SK-N-SH treated with all-trans-retinoic acid at 6 μM for 48 hours (cell line): ENCODE results near the gene PCSK5.

Experiments used
- ATAC-seq: fragments of 200-7000 bp; cut with Tn5 transposase; 3 replicates; pipeline ENCODE4 v1.9.1; 2020; ENCODE audit warnings: mild to moderate bottlenecking, moderate library complexity
- ARNTL ChIP-seq: fragments of 450-650 bp; formaldehyde crosslinking; IDR thresholded peaks from 2 replicates; pipeline ENCODE4 v1.5.0; 2020; ENCODE audit warnings: low read depth, mild to moderate bottlenecking, moderate library complexity, borderline replicate concordance
- BACH2 ChIP-seq: fragments of 250-450 bp; sonication (Bioruptor Pico); IDR thresholded peaks from 2 replicates; pipeline ENCODE4 v1.9.0; 2021; ENCODE audit warnings: mild to moderate bottlenecking, borderline replicate concordance
- CSDC2 ChIP-seq: fragments of 250-450 bp; sonication (Bioruptor Pico); IDR thresholded peaks from 2 replicates; pipeline ENCODE4 v1.5.0; 2020; ENCODE audit warnings: mild to moderate bottlenecking, moderate library complexity
- ESRRG ChIP-seq: fragments of 250-450 bp; sonication (Bioruptor Pico); IDR thresholded peaks from 2 replicates; pipeline ENCODE4 v1.6.1; 2021; ENCODE audit warnings: mild to moderate bottlenecking
- GLIS3 ChIP-seq: fragments of 250-450 bp; sonication (Bioruptor Pico); IDR thresholded peaks from 2 replicates; pipeline ENCODE4 v1.5.0; 2020; ENCODE audit warnings: mild to moderate bottlenecking, moderate library complexity
- ISL1 ChIP-seq: fragments of 250-450 bp; sonication (Bioruptor Pico); IDR thresholded peaks from 2 replicates; pipeline ENCODE4 v2.1.2; 2022; ENCODE audit warnings: mild to moderate bottlenecking, moderate library complexity
- OSR1 ChIP-seq: fragments of 250-450 bp; sonication (Bioruptor Pico); IDR thresholded peaks from 2 replicates; pipeline ENCODE4 v1.8.0; 2022; ENCODE audit warnings: moderate library complexity, mild to moderate bottlenecking, inconsistent platforms
- RARB ChIP-seq: fragments of 250-450 bp; sonication (Bioruptor Pico); IDR thresholded peaks from 2 replicates; pipeline ENCODE4 v1.8.0; 2021; ENCODE audit warnings: mild to moderate bottlenecking, moderate library complexity
- TCF4 ChIP-seq: fragments of 250-450 bp; sonication (Bioruptor Pico); IDR thresholded peaks from 2 replicates; pipeline ENCODE4 v1.8.0; 2021; ENCODE audit warnings: mild to moderate bottlenecking, moderate library complexity, borderline replicate concordance
- TOX ChIP-seq: fragments of 250-450 bp; sonication (Bioruptor Pico); IDR thresholded peaks from 2 replicates; pipeline ENCODE4 v1.8.0; 2021; ENCODE audit warnings: mild to moderate bottlenecking, moderate library complexity, borderline replicate concordance
- ZC3H10 ChIP-seq: fragments of 250-450 bp; sonication (Bioruptor Pico); IDR thresholded peaks from 2 replicates; pipeline ENCODE4 v1.5.1; 2021; ENCODE audit warnings: mild to moderate bottlenecking, moderate library complexity
- ZFP3 ChIP-seq: fragments of 250-450 bp; sonication (Bioruptor Pico); IDR thresholded peaks from 2 replicates; pipeline ENCODE4 v1.5.0; 2020; ENCODE audit warnings: mild to moderate bottlenecking, moderate library complexity
- ZFP30 ChIP-seq: fragments of 450-650 bp; formaldehyde crosslinking; IDR thresholded peaks from 2 replicates; pipeline ENCODE4 v1.5.0; 2022; ENCODE audit warnings: mild to moderate bottlenecking, moderate library complexity
- ZNF565 ChIP-seq: fragments of 450-650 bp; formaldehyde crosslinking; conservative IDR thresholded peaks from 2 replicates; pipeline ENCODE4 v1.5.0; 2020; ENCODE audit warnings: low read depth, mild to moderate bottlenecking, moderate library complexity
- ZNF70 ChIP-seq: fragments of 450-650 bp; formaldehyde crosslinking; IDR thresholded peaks from 2 replicates; pipeline ENCODE4 v1.5.0; 2020; ENCODE audit warnings: mild to moderate bottlenecking, moderate library complexity
- TF ChIP-seq, protein P1 (sequence below): fragments of 250-450 bp; sonication (Bioruptor Pico); IDR thresholded peaks from 2 replicates; pipeline ENCODE4 v1.5.1; 2020; ENCODE audit warnings: low read depth, mild to moderate bottlenecking, moderate library complexity
- TF ChIP-seq, protein P2 (sequence below): fragments of 250-450 bp; sonication (Bioruptor Pico); IDR thresholded peaks from 2 replicates; pipeline ENCODE4 v1.8.0; 2020; ENCODE audit warnings: mild to moderate bottlenecking, moderate library complexity, borderline replicate concordance
- TF ChIP-seq, protein P3 (sequence below): fragments of 250-450 bp; sonication (Bioruptor Pico); IDR thresholded peaks from 2 replicates; pipeline ENCODE4 v1.8.0; 2021; ENCODE audit warnings: low read depth, mild to moderate bottlenecking, moderate library complexity, borderline replicate concordance
- TF ChIP-seq, protein P4 (sequence below): fragments of 250-450 bp; sonication (Bioruptor Pico); IDR thresholded peaks from 2 replicates; pipeline ENCODE4 v1.5.1; 2021; ENCODE audit warnings: mild to moderate bottlenecking, moderate library complexity

Gene PCSK5

DNA sequence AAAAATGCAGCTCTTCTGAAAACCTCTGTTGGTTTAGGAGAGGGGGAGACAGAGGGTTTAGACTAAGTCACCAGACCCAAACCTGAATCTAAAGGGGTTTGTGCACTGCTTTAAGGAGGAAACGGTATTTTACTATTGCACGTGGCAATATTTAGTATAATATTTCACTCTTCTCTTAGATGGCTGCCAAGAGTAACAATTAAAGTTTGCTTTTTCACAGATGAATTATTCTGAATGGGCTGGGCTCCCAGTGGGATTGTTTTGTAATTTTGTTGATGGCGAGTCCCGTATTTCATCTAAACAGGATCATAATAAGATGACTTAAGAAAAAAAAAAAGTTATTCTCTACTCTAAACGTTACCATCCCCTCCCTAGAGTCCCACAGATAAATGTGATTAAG lies 245.4 kb downstream of the PCSK5 start:
- TF ChIP-seq GLIS3 (no peak), TCF4 (CRISPR knock-in tag) (no peak), ZFP30 (no peak), TOX (CRISPR knock-in tag) (no peak), BACH2 (no peak), ZC3H10 (CRISPR knock-in tag) (no peak), CSDC2 (CRISPR knock-in tag) (no peak), ZFP3 (CRISPR knock-in tag) (no peak), ZNF70 (no peak)
- TF ChIP-seq, protein P1, sequence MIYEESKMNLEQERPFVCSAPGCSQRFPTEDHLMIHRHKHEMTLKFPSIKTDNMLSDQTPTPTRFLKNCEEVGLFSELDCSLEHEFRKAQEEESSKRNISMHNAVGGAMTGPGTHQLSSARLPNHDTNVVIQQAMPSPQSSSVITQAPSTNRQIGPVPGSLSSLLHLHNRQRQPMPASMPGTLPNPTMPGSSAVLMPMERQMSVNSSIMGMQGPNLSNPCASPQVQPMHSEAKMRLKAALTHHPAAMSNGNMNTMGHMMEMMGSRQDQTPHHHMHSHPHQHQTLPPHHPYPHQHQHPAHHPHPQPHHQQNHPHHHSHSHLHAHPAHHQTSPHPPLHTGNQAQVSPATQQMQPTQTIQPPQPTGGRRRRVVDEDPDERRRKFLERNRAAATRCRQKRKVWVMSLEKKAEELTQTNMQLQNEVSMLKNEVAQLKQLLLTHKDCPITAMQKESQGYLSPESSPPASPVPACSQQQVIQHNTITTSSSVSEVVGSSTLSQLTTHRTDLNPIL (CRISPR knock-in tag), result no peak
- TF ChIP-seq, protein P2, sequence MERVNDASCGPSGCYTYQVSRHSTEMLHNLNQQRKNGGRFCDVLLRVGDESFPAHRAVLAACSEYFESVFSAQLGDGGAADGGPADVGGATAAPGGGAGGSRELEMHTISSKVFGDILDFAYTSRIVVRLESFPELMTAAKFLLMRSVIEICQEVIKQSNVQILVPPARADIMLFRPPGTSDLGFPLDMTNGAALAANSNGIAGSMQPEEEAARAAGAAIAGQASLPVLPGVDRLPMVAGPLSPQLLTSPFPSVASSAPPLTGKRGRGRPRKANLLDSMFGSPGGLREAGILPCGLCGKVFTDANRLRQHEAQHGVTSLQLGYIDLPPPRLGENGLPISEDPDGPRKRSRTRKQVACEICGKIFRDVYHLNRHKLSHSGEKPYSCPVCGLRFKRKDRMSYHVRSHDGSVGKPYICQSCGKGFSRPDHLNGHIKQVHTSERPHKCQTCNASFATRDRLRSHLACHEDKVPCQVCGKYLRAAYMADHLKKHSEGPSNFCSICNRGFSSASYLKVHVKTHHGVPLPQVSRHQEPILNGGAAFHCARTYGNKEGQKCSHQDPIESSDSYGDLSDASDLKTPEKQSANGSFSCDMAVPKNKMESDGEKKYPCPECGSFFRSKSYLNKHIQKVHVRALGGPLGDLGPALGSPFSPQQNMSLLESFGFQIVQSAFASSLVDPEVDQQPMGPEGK (CRISPR knock-in tag), result no peak
- no peak for ATAC-seq

DNA sequence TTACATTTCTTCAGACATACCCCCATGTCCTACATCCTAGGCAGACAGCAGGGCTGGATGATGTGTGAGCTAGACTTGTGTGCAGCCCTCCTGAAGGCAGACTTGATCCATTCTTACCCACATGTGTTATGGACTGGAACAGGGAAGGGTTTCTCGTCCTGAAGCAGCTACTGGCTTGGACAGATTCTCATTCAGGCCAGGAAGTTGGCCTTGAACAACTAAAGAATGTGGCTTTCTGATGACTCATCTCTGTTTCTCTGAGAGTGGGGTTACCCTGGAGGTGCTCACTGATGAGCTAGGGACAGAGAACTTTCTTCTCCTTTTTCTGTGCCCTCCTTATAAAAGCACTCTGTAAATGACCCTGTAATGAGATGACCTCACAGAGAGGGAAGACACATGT lies 246.5 kb downstream of the PCSK5 start:
- TF ChIP-seq, protein P3, sequence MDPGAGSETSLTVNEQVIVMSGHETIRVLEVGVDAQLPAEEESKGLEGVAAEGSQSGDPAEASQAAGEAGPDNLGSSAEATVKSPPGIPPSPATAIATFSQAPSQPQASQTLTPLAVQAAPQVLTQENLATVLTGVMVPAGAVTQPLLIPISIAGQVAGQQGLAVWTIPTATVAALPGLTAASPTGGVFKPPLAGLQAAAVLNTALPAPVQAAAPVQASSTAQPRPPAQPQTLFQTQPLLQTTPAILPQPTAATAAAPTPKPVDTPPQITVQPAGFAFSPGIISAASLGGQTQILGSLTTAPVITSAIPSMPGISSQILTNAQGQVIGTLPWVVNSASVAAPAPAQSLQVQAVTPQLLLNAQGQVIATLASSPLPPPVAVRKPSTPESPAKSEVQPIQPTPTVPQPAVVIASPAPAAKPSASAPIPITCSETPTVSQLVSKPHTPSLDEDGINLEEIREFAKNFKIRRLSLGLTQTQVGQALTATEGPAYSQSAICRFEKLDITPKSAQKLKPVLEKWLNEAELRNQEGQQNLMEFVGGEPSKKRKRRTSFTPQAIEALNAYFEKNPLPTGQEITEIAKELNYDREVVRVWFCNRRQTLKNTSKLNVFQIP (CRISPR knock-in tag), result no peak
- TF ChIP-seq ZFP3 (CRISPR knock-in tag), result no peak
- TF ChIP-seq ZFP30, result no peak
- TF ChIP-seq RARB (CRISPR knock-in tag), result no peak
- TF ChIP-seq ZC3H10 (CRISPR knock-in tag), result no peak
- no peak for TF ChIP-seq BACH2
- no peak for TF ChIP-seq ZNF565 (CRISPR knock-in tag)
- no peak for TF ChIP-seq TOX (CRISPR knock-in tag)
- no peak for TF ChIP-seq TCF4 (CRISPR knock-in tag)
- no peak for TF ChIP-seq OSR1 (CRISPR knock-in tag)
- TF ChIP-seq, all 23 proteins: peak for 0

GRCh38 chr9:76137931-76138330 lies 247.5 kb downstream of the PCSK5 start:
- ATAC-seq, result no peak
- TF ChIP-seq ZFP30 (no peak), OSR1 (CRISPR knock-in tag) (no peak), ISL1 (CRISPR knock-in tag) (no peak), CSDC2 (CRISPR knock-in tag) (no peak)
- TF ChIP-seq, protein P3 (CRISPR knock-in tag), result no peak
- TF ChIP-seq, protein P4, sequence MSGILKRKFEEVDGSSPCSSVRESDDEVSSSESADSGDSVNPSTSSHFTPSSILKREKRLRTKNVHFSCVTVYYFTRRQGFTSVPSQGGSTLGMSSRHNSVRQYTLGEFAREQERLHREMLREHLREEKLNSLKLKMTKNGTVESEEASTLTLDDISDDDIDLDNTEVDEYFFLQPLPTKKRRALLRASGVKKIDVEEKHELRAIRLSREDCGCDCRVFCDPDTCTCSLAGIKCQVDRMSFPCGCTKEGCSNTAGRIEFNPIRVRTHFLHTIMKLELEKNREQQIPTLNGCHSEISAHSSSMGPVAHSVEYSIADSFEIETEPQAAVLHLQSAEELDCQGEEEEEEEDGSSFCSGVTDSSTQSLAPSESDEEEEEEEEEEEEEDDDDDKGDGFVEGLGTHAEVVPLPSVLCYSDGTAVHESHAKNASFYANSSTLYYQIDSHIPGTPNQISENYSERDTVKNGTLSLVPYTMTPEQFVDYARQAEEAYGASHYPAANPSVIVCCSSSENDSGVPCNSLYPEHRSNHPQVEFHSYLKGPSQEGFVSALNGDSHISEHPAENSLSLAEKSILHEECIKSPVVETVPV (CRISPR knock-in tag), result no peak

More for the DNA sequence above, 246.5 kb downstream of the PCSK5 start:
- ATAC-seq, result no peak

DNA sequence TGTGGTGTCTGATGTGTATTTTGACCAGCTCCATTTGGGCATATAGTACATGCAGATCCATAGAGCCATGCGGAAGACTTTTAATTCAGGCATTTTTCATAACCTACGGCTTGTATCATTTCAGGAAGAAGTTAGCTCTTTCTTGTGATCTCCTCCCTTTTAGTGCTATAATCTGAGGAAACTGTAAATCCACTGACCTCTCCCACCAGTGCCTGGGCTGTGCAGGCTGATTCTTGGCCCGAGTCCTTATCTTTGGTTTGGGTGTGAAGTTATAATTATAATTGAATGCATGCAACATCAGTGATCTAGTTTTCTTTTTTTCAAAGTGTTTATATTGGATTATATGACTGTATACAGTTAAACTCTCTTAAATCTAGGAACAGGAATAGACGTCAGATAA lies 247.9 kb downstream of the PCSK5 start:
- TF ChIP-seq ESRRG (no peak), ZC3H10 (CRISPR knock-in tag) (no peak), TOX (CRISPR knock-in tag) (no peak), ARNTL (CRISPR knock-in tag) (no peak)
- ATAC-seq, result no peak

GRCh38 chr9:76143834-76144233 lies 253.4 kb downstream of the PCSK5 start:
- TF ChIP-seq ZC3H10 (CRISPR knock-in tag) (no peak), TCF4 (CRISPR knock-in tag) (no peak)
- ATAC-seq, result no peak
